ENCODE results near the gene BZW2.

The BZW2 gene

DNA sequence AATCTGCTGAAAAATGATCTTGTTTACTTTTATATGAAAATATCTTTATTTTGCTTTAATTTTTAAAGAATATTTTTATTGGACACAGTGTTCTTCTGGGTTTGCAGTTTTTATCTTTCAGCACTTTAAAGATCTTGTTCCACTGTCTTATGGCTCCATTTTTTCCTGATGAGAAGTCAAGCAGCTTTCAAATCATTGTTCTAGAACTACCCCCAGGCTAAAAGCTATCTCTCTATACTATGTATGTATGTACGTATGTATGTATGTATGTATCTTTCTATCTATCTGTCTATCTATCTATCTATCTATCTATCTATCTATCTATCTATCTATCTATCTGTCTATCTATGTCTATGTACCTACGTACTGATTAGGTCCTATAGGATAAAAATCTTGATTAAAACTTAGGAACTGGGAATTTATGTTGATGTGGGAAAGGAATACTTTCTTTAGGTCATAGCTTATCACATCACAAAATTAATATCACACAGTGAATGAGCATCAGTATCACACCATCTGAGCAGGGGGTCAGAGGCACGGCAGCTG lies 72.2 kb downstream of the BZW2 start:
- DNase-seq (ENCODE audit: low read depth, low spot score): no peak

DNA sequence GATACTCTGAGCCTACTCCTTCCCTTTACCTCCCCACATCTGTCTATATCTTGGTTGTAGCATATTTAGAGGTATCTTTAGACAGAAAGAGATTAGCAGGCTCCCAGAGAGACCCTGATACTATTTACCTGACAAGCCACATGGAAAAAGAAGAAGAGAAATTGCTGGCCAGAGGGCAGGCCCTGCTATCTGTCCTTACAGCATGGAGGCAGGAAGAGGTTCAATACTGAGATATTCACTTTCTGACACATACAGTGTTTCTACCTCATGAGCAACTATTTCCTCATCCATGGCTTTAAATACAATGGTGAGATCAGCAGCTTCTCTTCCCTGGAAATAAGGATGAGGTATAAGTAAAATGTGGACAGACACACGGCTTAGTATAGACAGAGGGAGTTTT lies 73.7 kb downstream of the BZW2 start:
- no peak for DNase-seq (ENCODE audit: low read depth, low spot score)

DNA sequence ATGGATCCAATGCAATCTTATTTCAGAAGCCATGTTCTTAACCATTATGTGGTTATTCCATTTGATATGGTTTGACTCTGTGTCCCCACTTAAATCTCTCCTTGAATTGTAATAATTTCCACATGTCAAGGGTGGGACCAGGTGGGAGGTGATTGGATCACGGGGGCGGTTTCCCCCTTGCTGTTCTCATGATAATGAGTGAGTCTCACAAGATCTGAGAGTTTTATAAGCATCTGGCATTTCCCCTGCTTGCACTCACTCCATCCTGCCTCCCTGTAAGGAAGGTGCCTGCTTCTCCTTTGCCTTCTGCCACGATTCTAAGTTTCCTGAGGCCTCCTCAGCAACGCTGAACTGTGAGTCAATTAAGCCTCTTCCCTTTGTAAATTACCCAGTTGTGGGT lies 75.6 kb downstream of the BZW2 start:
- no peak for DNase-seq (ENCODE audit: low read depth, low spot score)

DNA sequence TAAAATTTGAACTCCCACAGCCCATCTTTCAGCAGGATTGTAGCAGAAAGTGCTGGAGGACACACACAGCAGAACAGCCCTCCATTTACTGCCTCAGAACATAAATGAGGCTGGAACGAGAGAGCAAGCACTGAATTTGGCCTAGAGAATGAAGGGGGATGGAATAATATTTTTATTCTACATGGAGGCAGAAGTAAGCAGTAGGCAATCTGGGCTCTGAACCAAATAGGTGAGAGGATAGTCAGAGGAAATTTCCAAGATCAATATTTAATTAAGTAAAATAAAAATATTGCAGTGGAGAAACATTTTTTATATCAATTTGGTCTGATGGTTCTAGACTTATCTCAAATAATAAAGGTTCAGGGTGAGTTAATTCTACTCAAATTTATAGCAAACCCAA lies 78.4 kb downstream of the BZW2 start:
- DNase-seq (ENCODE audit: low read depth, low spot score): no peak

DNA sequence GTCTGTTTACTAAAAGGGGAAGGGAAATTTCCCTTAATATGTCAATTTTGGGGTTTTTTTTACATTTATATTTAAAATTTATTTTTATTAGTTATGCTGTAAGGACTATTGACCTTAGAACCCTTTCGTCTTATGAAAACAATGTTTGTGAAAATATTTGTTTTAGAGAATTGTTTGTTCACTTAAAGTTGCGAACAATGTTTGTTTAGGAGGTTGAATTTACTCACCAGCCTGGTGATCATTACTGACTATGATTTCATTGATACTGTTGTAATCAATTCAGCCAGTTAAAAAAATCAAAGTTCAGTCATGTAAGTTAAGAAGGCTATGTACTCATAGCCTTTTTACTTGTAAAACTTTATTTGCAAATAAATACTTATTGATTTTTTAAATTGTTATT lies 80.2 kb downstream of the BZW2 start:
- DNase-seq (ENCODE audit: low read depth, low spot score): no peak

DNA sequence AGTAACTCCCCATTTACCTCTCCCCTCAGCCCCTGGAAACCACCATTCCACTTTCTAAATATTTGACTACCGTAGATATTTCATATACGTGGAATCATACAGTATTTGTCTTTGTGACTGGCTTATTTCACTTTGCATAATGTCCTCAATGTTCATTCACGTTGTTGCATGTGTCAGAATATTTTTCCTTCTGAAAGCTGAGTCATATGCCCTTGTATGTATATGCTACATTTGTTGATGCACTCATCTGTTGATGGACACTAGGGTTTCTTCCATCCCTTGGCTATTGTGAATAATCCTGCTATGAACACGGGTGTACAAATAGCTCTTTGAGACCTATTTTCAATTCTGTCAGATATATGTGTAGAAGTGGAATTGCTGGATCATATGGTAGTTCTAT lies 81.8 kb downstream of the BZW2 start:
- no peak for DNase-seq (ENCODE audit: low read depth, low spot score)

DNA sequence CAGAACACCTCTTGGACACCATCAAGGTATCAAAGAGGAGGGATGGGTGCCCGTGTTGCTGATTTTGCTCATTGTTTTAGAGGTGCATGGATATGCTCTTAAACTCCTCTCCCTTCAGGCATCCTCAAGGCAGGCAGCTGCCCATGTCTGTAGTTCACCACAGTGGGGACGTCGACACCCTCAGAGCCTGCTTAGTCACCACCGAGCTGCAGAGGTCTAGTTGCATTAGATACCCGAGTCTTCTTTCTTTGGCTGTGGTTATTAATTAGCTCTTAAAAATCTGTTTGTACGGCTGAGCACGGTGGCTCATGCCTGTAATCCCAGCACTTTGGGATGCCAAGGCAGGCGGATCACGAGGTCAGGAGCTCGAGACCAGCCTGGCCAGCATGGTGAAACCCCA lies 82.8 kb downstream of the BZW2 start:
- DNase-seq (ENCODE audit: low read depth, low spot score): no peak

DNA sequence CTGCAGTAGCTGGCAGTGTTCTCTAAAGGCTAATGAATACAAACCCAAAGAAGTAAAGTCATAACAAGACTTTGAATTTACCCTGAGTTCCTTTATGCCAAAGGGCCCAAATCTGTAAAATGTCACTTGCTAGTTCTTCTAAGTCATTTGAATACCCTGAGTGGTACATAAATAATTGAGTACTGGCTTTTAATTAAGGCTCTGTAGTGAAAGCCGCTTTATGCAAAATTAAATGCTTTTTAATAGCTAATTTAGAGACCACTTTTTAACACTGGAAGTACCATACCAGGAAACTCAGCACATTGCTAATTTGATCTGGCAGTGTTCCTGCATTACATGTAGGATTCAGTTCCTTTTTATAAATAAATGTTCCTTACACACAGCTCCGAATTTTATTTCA lies 83.6 kb downstream of the BZW2 start:
- no peak for DNase-seq (ENCODE audit: low read depth, low spot score)

DNA sequence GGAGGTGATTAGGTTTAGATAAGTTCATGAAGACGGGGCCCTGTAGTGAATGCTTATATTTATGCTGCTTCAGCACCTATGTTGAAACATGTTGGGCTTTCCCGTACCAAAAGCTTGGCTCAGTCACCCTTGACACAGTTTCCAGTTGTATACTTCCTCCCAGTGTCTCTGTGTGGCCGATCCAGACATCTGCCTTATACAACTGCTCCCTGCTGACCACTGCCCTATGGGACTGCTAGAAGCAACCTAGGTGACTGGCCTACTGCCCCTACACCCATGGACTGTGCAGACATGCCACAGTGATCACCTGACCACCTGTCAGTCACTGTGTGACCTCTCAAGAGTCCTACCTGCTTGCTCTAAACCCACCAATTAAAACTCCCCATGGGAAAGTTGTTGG lies 85.0 kb downstream of the BZW2 start:
- DNase-seq (ENCODE audit: low read depth, low spot score): no peak

DNA sequence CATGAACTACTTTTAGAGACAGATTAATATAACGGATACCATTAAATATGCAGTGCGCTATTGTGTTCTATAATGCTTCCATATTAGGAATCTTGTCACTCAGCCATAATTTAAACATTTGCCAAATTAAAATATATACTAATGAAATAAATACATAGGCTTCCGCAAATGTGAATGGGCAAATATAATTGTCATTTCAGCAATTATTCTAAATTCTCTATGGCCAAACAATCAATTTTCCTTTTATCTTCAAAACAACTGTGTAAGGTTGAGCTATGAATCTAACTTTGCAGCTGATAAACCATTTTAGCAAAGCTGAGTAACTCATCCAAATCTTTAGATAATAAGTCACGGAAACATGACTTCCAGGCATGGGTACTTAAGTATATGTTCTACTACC lies 86.8 kb downstream of the BZW2 start:
- no peak for DNase-seq (ENCODE audit: low read depth, low spot score)

DNA sequence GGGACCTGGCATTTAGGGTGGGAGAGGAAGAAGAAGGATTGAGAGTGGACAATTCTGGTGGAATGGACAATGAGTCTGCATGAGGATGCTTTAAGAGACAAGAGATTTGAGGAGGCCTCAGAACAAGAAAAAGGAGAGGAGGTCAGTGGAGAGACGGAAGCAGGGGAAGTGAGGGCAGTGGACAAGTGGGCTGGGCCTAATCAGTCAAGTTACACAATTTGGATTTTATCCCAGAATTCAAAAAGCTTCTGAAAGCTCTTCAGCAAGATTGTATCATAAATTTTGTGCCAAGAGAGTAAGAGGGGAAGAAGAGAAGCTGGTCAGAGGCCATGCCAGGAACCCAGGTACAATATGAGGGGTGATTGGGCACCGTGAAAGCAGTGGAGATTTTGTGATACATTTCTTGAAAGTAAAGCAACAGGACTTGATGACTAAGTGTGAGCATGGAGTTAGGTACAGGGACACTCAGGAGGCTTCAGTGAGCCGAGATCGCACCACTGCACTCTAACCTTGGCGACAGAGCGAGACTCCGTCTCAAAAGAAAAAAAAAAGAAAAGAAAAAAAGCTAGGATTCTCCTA lies 88.3 kb downstream of the BZW2 start:
- no peak for DNase-seq (ENCODE audit: low read depth, low spot score)

DNA sequence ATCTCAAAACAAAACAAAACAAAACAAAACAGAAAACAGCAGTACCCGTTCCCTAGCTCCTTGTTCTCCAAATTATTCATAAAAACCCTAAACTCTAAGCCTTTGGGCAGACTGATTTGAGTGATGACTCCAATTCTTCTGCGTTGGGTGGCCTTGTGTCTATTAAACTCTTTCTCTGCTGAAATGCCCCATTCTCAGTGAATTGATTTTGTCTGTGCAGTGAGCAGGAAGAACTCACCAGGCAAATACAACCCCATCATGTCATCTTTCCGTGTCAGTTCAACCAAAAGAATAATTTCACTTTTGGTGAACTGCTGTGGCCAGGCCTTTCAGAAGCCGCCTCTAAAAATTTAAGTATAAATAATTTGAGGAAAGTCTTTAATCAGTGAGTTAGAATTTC lies 89.0 kb downstream of the BZW2 start:
- DNase-seq (ENCODE audit: low read depth, low spot score): no peak

DNA sequence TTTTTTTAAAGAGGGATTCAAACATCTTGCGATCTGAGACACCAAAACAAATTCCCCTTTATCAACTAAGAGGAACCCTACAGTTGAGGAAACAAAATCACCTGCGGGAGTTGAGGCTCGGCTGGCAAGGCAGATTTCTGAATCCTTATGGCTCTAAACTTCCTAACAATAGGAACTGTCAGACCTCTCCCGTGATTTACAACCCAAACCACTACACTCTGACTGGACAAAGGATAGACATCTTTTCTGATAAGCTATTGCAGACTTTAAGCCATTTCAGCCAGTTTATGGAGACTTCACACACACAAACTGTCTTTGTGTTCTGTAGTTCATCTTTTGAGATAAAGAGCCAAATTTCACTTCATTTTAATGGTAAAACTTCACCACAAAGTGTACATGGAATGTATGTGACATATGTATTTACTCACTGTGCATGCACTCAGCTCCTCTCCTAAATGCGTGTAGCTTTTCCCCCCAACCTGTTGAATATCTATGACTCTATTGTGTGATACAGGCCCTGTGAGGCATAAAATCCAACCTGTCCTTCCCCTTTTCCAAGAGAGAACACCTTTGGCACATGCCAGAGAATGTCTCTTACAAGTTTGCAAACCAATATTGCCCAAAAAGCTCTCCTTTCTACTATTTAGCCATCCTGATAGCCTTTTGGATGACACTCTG lies 92.2 kb downstream of the BZW2 start:
- DNase-seq (ENCODE audit: low read depth, low spot score): no peak

DNA sequence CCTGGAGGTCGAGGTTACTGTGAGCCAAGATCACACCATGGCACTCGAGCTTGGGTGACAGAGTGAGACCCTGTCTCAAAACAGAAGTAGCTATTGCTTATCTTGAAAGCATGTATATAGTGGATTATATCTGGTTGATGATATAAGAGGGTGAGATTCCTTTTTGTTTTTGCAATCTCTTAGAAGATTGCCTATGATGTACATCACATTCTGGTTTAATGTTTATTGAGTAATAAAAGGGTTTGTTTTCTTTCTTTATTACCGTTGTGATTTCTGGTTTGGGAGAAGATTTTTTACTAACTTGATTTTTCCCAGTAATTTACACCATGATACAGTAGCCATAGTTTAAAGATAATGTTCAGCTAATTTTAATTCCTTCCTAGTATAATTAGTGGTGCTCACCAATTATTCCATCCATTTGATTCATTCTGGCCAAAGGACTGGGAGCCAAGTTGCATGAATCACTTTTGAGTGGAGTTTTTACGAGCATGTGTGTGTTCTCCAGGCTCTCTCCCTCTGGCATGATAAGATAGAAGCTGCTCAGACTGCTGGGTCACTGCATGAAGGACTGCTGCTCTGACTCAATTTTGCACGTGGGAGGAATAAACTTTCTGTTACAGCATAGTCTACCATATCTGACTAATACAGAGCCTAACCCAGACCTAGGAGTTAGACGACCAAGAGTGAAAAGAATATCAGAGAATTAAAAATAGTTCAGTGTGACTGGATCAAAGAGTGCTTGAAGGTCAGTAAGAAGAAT lies 94.1 kb downstream of the BZW2 start:
- peak; percentile 29 for DNase-seq (ENCODE audit: low read depth, low spot score)

DNA sequence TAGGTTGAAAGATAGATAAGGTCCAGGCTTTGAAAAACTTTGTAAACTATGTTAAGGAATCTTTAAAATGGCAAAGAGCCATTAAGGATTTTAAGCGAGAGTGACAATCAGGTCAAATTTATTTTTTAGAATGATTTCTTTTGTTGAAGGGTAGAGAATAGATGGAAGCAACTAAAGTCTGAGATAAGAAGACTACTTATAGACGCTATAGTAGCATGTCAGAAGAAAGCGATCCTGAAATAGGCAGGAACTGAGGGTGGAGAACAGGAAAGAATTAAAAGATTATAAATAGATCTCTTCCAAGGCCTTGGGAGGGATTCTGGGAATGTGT lies 94.6 kb downstream of the BZW2 start:
- no peak for DNase-seq (ENCODE audit: low read depth, low spot score)

DNA sequence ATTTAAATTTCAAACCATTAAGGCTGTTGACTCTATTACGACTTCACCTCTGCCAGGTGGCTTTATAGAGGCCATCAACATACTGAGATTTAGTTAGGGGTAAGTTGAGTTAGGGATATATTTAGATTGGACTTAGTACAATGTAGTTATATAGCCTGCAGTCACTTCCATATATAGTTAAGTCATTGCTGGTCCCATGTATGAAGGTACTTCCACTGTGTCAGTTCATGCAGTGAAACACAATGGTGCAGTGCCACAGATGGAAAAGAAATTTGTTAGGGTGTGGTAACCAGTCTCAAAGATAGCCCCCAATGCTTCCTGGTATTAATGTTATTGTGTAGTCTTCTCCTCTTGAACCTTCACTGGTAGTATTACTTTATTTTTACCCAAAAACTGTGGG lies 95.0 kb downstream of the BZW2 start:
- DNase-seq (ENCODE audit: low read depth, low spot score): no peak

DNA sequence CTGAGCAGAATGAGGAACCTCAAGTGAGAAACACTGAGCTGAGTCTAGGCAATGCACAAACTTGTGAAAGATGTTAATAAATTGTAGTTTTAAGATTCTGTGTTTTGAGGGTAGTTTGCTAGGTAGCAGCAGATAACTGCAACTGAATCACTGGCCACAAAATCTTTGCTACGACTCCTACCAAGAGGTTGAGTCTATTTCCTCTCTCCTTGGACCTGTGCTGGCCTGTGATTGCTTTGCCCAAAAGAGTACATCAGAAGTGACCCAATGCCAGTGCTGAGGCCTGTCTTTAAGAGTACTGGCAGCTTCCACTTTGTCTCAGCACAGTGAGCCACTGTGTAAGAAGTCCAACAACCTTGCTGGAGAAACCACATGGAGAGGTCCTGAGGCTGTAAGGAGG lies 95.7 kb downstream of the BZW2 start:
- no peak for DNase-seq (ENCODE audit: low read depth, low spot score)

DNA sequence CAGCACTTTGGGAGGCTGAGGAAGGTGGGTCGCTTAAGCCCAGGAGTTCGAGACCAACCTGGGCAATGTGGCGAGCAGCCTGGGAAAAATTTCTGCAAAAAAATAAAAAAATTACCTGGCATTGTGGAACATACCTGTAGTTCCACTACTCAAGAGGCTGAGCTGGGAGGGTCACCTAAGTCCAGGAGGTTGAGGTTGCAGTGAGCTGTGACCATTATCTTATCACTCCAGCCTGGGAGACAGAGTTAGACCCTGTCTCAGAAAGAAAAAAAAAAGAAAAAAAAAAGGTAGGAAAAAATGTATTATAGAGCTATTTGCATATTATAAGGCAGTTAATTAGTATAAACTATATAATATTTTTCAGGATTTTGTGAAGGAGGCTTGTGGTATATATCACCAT lies 96.6 kb downstream of the BZW2 start:
- no peak for DNase-seq (ENCODE audit: low read depth, low spot score)

DNA sequence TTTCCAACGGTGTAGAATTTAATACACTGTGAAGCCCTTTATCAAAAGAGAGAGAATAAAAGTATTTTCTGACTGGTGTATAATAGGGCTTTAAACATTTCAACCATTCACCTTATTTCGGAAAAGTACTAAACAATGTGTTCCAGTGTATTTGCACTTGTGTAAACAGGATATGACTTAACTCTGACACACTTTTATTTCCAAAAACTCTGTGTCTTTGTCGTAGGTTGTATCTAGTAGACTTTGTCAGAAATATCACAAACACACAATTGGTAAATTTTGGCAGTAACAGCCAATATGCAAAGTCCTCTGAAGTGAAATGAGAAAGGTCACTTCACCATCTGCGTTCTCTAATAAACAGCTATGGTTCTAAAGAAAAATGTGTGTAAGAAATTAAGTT lies 97.3 kb downstream of the BZW2 start:
- no peak for DNase-seq (ENCODE audit: low read depth, low spot score)

DNA sequence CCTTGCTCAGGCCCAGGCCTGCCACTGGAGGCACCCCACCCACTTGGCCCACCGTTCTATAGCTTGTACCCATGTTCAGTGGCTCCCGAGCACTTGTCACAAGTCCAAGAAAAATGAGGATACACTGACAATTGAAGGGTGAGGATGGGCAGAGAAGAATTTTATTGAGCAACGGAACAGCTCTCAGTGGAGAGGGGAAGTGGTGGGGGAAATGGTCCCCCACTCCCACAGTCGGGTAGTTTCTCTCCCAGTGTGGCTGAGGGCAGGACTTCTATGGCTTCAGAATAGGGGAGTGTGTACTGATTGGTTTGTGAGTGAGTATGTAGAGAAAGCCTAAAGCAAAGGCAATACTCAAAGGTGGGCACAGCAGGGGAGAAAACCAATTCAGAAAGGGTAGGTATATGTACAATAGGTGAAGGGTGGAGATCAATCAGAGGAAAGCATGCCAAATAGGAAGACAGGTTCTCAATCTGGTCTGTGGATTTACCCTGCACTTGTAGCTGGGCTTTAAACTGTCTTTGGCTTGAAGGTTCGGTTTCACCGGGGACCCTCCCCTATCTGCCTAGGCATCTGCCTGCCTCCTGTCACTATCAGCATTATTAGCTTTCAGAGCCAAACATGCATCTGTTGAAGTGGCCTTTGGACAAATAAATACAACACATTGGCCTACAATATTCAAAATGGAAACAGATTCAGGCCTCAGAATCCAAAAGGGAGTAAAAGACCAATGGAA lies 98.7 kb downstream of the BZW2 start:
- DNase-seq (ENCODE audit: low read depth, low spot score): no peak

DNA sequence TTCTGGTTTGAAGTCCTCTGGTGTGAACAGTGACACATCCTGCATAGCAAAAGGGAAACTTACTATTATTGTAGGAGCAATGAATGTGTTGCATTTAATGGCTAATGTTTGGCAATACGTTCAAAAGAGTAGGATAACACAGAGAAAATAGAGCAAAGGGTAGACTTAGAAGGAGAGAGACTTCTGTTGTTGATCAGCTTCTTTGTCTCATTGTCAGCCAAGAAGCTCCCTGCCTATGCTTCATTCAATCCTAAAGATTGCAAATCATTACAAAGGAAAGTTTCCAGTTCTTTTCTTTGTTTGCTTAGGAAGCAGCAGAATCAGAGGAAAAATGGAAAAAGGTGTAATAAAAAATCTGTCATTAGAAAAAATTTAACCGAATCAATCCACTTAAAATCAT lies 99.7 kb downstream of the BZW2 start:
- no peak for DNase-seq (ENCODE audit: low read depth, low spot score)

DNA sequence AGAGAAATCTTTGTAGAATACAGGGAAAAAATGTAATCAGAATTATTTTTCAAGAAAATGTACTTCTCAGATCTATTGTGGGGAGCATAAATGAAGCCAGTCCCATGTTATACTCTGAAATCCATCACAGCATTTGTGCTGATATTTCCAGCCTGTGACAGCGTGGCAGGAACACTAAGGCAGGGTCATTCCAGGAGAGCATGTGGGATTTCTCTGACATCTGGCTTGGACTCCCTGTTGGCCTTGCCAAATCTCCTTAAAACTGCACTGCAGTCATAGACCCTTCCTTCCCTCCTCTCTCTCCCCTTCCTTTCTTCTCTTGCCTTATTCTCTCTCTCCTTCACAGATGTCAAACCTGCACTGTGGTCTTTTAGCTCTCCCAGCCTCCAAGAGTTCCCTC lies 101.1 kb downstream of the BZW2 start:
- DNase-seq (ENCODE audit: low read depth, low spot score): no peak
